Astrocyte (in vitro differentiated cells and primary cell): ENCODE data around the gene VIM.

ENCODE experiments used
- EZH2 ChIP-seq: IDR thresholded peaks from 2 replicates; pipeline ENCODE4 v1.6.1; 2012; ENCODE audit warnings: mild to moderate bottlenecking, low read length, inconsistent platforms; ENCODE audit not compliant: insufficient read depth
- TF ChIP-seq, protein P1 (sequence below): IDR thresholded peaks from 2 replicates; pipeline ENCODE4 v1.5.1; 2011; ENCODE audit warnings: low read depth, mild to moderate bottlenecking, inconsistent platforms, low read length, moderate library complexity; ENCODE audit not compliant: insufficient read depth

DNA sequence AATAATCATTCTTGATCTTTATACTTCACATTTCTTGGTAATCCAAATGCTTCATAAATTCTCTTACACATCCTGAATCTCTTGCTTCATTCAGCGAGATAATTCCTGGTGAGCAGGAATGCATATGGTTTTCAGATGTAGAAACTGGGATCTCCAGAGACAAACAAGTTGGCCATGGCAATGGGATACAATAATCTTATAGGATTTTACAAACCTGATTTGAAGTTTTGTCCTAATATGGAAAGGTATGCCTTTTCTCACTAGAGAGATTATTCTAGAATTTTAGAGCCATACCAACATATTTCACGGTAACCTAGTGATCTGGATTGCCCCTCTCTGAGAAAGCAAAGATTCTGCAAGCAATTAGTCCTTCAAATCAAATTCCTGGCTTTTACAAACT is 13.5 kb upstream of the VIM start:
- TF ChIP-seq, protein P1, sequence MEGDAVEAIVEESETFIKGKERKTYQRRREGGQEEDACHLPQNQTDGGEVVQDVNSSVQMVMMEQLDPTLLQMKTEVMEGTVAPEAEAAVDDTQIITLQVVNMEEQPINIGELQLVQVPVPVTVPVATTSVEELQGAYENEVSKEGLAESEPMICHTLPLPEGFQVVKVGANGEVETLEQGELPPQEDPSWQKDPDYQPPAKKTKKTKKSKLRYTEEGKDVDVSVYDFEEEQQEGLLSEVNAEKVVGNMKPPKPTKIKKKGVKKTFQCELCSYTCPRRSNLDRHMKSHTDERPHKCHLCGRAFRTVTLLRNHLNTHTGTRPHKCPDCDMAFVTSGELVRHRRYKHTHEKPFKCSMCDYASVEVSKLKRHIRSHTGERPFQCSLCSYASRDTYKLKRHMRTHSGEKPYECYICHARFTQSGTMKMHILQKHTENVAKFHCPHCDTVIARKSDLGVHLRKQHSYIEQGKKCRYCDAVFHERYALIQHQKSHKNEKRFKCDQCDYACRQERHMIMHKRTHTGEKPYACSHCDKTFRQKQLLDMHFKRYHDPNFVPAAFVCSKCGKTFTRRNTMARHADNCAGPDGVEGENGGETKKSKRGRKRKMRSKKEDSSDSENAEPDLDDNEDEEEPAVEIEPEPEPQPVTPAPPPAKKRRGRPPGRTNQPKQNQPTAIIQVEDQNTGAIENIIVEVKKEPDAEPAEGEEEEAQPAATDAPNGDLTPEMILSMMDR, result no peak
- no peak for TF ChIP-seq EZH2
